Measurements from ENCODE around the gene AMOTL2.

The AMOTL2 gene

DNA sequence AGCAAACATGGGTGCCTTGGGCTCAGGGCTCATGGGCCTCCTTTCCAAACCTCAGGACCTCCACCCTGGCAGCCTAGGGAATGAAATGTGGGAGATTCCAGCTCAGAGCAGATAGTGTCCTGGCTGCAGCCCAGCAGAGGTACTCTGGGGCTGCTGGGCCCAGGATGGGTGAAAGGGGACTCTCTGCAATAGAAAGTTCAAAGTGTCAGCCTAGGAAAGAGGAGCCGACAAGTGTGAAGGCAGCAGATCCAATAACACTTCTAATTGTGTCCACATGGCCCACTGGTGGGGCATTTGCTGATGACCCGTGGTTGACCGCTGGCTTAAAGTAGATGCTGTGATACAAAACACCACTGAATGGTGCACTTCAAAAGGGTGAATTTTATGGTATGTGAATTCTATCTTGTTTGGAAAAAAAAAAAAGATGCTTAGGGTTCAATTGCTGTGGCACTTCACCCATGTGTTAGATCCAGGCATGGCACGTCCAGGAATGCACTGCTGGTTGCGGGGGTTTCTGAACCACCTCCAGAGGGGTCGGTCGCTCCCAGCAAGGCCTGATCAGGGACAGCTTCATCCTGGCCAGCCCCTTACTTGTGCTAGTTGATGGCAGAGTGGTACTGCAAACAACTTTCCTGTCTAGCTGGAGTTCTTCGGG, 20.9 kb downstream of the AMOTL2 start:
- DNase-seq (ENCODE audit: low spot score): no peak

- DNase-seq (ENCODE audit: low spot score): no peak
These were observed 22.1 kb downstream of the AMOTL2 start for GRCh38 chr3:134352031-134352671.

- no peak for DNase-seq (ENCODE audit: low spot score)
These were observed 22.8 kb downstream of the AMOTL2 start for GRCh38 chr3:134351427-134351826.

- DNase-seq (ENCODE audit: low spot score): peak; percentile 22
These were observed 23.4 kb downstream of the AMOTL2 start for GRCh38 chr3:134350861-134351311.

GRCh38 chr3:134350266-134350665, 24.0 kb downstream of the AMOTL2 start:
- DNase-seq (ENCODE audit: low spot score): no peak

GRCh38 chr3:134348524-134348923, 25.7 kb downstream of the AMOTL2 start:
- no peak for DNase-seq (ENCODE audit: low spot score)

- no peak for DNase-seq (ENCODE audit: low spot score)
These were observed 26.7 kb downstream of the AMOTL2 start for GRCh38 chr3:134347551-134347950.

DNA sequence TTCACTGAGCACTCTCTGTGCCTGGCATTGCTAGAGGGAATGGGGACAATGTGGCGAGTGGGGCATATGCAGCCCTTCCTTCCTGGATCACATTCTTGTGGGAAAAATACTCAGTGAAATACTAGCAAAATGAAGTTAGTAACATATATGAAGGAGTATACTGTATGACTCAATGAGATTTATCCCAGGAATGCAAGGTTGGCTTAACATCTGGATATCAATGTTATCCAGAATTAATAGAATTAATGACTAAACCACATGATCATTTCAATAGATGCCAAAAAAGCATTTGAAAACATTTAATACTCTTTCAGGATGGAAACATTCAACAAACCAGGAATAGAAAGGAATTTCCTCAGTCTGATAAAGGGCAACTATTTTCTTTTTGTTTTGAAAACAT, 27.5 kb downstream of the AMOTL2 start:
- no peak for DNase-seq (ENCODE audit: low spot score)

- DNase-seq (ENCODE audit: low spot score): no peak
These were observed 29.0 kb downstream of the AMOTL2 start for GRCh38 chr3:134345202-134345601.

DNA sequence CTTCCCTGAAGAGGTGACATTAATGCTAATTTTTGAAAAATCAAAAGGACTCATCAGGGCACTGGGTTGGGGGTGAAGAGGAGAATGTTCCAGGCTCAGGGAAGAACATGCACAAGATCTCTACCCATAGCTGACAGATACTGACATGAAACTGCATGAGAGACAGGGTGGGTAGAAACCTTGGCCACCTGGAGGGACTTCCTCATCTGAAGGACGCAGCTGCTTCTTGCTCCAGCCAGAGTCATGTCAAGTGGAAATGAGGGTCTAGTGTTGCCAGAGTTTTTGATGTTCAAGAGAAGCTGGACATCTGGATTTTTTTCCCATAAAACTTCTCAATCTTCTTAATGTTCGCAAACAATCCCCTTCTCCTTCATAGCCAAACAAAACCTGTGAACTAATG, 29.7 kb downstream of the AMOTL2 start:
- DNase-seq (ENCODE audit: low spot score): no peak

DNA sequence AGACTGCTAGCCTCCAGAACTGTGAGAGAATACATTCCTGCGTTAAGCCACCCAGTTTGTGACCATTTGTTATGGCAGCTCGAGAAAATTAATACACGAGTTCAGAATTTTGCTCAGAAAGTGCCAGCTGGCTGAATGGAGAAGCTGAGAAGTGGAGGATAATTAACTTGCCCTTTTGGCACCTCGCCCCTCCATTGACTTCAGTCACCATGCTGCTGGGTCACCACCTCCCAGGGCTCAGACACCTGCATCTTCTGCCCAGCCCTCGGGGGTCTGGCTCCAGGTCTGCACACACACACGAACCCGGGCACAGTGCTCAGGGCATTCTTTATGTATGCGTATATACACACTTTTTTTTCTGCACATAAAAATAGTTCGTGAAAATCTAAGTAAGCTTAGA, 32.0 kb downstream of the AMOTL2 start:
- DNase-seq (ENCODE audit: low spot score): no peak

DNA sequence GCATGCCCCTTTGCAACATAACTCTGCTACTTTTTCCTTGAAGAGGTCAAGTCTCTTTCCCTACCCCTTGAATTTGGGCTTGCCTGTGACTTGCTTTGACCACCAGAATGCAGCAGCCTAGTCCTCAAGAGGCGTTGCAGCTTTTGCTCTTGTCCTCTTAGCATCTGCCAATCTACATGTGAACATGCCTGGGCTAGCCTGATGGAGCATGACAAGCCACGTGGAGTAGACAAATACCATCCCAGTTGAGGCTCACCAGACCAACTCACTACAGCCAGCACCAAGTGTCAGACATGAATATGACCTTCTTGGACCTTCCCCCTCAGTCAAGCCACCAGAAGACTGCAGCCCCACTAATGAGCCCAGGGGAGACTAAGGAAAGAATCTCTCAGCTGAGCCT, 32.9 kb downstream of the AMOTL2 start:
- DNase-seq (ENCODE audit: low spot score): no peak

DNA sequence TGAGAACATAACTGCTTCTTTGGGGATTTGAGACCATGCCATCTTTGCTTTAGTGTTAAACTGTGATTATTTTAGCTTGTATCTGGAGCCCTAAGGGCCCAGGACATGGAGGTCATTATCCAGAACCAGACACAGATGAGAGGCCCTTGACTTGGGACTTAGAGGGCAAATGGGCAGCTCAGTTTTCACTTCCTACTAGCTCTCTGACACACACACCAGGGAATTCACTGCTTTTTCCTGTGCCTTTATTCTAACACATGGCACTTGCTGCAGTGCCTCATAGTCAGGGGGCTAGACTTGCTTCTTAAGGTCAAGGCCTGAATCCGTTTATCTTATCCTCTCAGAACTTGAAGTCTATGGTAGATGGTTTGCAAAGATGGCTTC, 33.3 kb downstream of the AMOTL2 start:
- no peak for DNase-seq (ENCODE audit: low spot score)

- no peak for DNase-seq (ENCODE audit: low spot score)
These were observed 33.8 kb downstream of the AMOTL2 start for GRCh38 chr3:134340362-134340981.

DNA sequence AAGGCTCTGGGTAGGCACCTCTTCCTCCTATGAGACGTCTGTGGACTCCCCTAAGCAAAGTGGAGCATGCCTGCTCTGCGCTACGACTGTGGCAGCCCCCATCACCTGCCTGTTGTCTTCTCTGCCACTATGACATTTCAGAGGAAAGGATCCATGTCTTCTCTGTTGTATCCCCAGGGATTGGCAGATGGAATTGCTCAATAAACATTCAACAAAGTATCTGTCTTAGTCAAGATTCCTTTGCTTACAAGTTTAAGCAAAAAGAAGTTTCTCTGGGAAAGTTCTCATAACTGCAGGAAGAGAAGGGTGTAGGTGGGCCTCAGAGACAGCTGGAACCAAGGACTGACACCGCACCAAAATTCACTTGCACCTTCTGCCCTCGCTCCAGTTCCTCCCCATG, 34.3 kb downstream of the AMOTL2 start:
- no peak for DNase-seq (ENCODE audit: low spot score)

DNA sequence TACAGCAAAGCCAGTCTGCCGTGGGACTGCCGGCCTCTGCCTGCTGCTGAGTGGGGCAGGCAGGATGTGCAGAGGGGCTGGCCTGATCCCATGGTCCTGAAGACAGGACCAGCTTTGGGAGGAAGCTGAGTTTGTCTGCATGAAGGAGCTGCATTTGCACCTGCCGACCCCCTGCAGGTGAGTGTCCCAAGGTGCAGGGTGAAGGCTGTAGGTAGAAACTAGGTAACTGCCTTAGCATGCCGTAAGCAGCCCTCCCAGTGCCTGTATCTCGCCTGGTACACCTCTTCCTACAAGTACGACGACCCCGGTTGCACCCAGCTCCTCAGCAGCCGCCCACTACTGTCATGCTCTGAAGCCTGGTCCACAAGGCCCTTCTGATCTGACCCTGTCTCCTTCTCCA, 34.9 kb downstream of the AMOTL2 start:
- no peak for DNase-seq (ENCODE audit: low spot score)

DNA sequence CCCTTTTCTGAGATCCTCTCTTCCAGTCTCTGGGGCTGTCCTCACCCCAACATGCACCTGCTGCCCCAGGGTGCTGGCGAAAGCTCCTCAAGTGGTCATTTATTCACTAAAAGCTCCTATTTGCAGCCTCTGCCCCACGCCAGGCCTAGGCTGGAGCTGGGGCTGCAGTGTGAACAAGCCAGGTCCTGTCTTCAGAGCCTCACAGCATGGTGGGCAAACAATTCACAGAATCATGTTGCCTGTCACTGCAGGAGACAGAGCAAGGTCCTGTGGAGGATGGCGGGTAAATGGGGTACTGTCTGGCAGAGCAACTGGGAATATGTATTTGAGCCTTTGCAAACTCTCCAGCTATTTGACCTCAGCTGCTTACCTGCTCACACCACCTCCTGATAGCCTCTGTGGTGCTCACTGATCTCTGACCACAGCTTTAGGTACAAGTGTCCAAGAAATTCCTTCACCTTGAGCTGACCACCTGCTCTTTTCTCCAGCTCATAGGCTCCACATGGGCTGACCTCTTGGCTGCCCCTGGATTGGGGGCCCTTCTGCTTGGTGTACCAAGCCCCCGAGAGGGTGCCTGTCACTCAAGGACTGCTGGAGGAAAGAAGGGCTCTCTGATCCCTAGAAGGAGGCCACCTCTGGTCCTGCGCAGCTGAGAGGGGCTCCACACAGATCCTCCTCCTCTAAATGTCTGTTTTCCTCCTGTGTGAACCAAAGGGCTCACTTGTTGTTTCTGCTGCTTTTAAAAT, 35.6 kb downstream of the AMOTL2 start:
- no peak for DNase-seq (ENCODE audit: low spot score)

DNA sequence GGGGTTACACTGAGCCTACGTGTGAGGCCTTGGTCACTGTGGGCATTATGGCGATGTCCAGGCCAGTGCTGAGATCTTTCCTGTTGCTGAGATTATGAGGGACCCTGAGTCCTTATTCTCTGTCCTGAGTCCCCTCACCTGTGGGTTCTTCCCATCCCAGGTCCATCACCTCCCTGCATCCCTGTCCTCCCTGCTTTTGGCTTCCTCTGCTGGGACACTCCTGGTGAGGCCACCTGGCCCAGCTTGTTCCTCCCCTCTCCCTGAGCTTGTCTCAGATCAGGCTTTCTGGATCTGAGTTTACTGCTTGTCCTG, 36.1 kb downstream of the AMOTL2 start:
- no peak for DNase-seq (ENCODE audit: low spot score)

DNA sequence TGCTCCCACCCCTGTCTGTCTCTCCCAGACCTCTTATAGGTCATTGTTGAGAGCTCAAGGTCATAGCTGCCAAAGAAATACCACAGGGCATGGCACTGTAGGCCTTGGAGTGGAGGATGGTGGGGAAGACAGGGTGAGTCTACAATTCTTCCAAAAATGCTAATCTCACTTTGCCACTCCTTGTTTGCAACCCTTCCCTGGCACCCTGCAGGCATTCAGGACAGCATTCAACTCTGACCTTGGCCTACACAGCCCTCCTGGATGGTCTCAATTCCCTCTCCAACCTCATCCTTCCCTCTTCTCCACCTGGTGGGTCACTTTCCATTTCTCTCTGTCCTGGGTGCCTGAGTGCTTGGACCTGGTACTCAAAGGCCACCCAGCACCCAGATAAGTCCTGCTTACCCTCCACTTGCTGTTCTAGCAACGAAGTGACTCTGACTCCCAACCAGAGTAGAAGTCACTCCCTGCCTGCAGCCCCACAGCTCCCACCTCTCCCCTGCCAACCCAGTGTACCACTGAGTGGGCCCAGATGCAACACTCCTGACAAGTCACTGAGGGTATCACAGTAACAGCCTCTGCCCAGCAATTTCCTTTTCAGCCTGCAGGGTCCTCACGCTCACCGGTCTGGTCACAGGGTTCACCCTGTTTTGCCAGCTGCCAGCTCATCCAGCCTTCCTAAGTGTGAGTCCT, 36.6 kb downstream of the AMOTL2 start:
- no peak for DNase-seq (ENCODE audit: low spot score)

GRCh38 chr3:134337071-134337482, 37.2 kb downstream of the AMOTL2 start:
- no peak for DNase-seq (ENCODE audit: low spot score)

GRCh38 chr3:134336587-134336986, 37.7 kb downstream of the AMOTL2 start:
- no peak for DNase-seq (ENCODE audit: low spot score)

DNA sequence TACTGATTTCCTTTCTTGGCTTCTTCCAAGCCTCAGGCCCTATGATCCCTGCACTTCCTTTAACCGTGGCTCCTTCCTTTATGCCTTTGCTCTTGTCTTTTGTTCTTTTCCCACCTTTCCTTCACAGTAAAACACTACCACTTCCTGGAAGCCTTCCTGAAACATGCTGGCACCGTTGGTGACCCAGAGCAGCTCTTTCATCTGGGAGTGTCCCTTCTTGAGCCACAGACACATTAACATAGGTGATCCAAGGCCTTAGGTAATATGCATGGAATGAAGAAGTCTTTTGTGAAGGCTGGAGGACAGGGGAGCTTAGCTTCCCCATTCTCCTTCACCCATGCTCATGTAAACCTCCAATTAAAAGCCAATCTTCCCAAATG, 39.4 kb downstream of the AMOTL2 start:
- no peak for DNase-seq (ENCODE audit: low spot score)

Data from HuH-7.5 (cell line).